ENCODE data around the gene UROC1.

UROC1 gene

DNA sequence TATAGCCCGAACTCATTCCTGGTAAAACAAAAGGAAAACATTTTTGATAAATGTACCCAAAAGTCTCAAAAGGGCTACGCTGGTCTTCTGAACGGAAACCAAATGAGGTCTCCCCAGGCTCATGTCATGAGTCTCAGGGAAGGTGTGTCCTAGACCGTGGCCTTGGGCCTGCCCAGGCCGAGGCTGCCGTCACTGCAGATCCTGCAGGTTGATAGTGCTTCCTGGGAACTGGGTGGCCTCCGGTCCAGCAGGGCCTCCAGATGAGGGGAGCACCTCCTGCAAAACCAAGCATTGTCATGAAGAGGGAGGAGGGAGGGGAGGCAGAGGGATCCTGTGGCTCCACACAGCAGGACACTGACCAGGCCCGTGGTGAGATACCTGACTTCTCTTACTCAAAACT, 79.4 kb downstream of the UROC1 start:
- H2BK120ac ChIP-seq (ENCODE audit: insufficient read depth, low read length, poor library complexity) = no peak overlapping the region
- H3K79me1 ChIP-seq (ENCODE audit: low read length) = no peaks in the 10 kb centered on the region
- H3K9ac ChIP-seq (ENCODE audit: low read length) = no peak overlapping the region
- H4K91ac ChIP-seq (ENCODE audit: low read depth, low read length) = no peak overlapping the region
- no peak overlapping the region for H4K12ac ChIP-seq (ENCODE audit: low read depth, low read length)
- no peak overlapping the region for H3K27ac ChIP-seq (ENCODE audit: low read depth, low read length)
- H2AFZ ChIP-seq (ENCODE audit: insufficient read depth, low read length, poor library complexity) = no peak overlapping the region
- H3K4me1 ChIP-seq (ENCODE audit: control insufficient read depth in 1 of 2, insufficient read depth in 2 of 2, low read length in 2 of 2) = no peaks in the 10 kb centered on the region
- no peak overlapping the region for H3K14ac ChIP-seq (ENCODE audit: low read length)
- no peak overlapping the region for H3K4me3 ChIP-seq (ENCODE audit: low read depth, low read length)
- H3K36me3 ChIP-seq (ENCODE audit: control insufficient read depth in 1 of 2, insufficient read depth in 2 of 2, low read length in 2 of 2) = peaks cover 8 to 11% of the 10 kb centered on the region in 2 experiments
- no peak overlapping the region for H3K4me2 ChIP-seq (ENCODE audit: low read length)
- H3K27me3 ChIP-seq (ENCODE audit: insufficient read depth, low read length) = no peaks in the 10 kb centered on the region
- no peak overlapping the region for H3K18ac ChIP-seq (ENCODE audit: low read length)
- no peak overlapping the region for H3K4ac ChIP-seq (ENCODE audit: low read depth, low read length)
- DNase-seq = no peak
- H4K8ac ChIP-seq (ENCODE audit: low read depth, low read length) = no peak overlapping the region
- peaks cover 2% of the 10 kb centered on the region for H3K9me3 ChIP-seq (ENCODE audit: insufficient read depth, low read depth, low read length)
- H2BK5ac ChIP-seq (ENCODE audit: low read depth, low read length, poor library complexity) = no peak overlapping the region
- no peak overlapping the region for H2BK12ac ChIP-seq (ENCODE audit: low read length)
- no peak overlapping the region for H3K23ac ChIP-seq (ENCODE audit: low read length)
- H2AK5ac ChIP-seq (ENCODE audit: low read length) = no peak overlapping the region
- no CpG with 5 or more reads among the region's 8 CpGs for WGBS (ENCODE audit: extremely low coverage, insufficient coverage, insufficient read length)
- no peaks in the 10 kb centered on the region for H3K79me2 ChIP-seq (ENCODE audit: control insufficient read depth, insufficient read depth, low read length, poor library complexity)

GRCh38 chr3:126436826-126437717, 80.5 kb downstream of the UROC1 start:
- Histone ChIP-seq H3K9me3 (ENCODE audit: insufficient read depth, low read depth, low read length) (peaks cover 2% of the 10 kb centered on the region), H2BK120ac (ENCODE audit: insufficient read depth, low read length, poor library complexity) (no peak overlapping the region), H3K27ac (ENCODE audit: low read depth, low read length) (no peak overlapping the region), H3K4me1 (ENCODE audit: control insufficient read depth in 1 of 2, insufficient read depth in 2 of 2, low read length in 2 of 2) (no peaks in the 10 kb centered on the region), H3K27me3 (ENCODE audit: insufficient read depth, low read length) (no peaks in the 10 kb centered on the region), H2BK12ac (ENCODE audit: low read length) (no peak overlapping the region), H3K79me1 (ENCODE audit: low read length) (no peaks in the 10 kb centered on the region), H3K4ac (ENCODE audit: low read depth, low read length) (no peak overlapping the region), H2AFZ (ENCODE audit: insufficient read depth, low read length, poor library complexity) (no peak overlapping the region), H3K9ac (ENCODE audit: low read length) (no peak overlapping the region), H3K18ac (ENCODE audit: low read length) (no peak overlapping the region), H3K79me2 (ENCODE audit: control insufficient read depth, insufficient read depth, low read length, poor library complexity) (no peaks in the 10 kb centered on the region), H2AK5ac (ENCODE audit: low read length) (no peak overlapping the region), H3K36me3 (ENCODE audit: control insufficient read depth in 1 of 2, insufficient read depth in 2 of 2, low read length in 2 of 2) (peaks cover 8 to 11% of the 10 kb centered on the region in 2 experiments), H2BK5ac (ENCODE audit: low read depth, low read length, poor library complexity) (no peak overlapping the region), H3K4me3 (ENCODE audit: low read depth, low read length) (no peak overlapping the region), H4K91ac (ENCODE audit: low read depth, low read length) (no peak overlapping the region), H3K23ac (ENCODE audit: low read length) (no peak overlapping the region), H4K12ac (ENCODE audit: low read depth, low read length) (no peak overlapping the region), H4K8ac (ENCODE audit: low read depth, low read length) (no peak overlapping the region), H3K4me2 (ENCODE audit: low read length) (no peak overlapping the region), H3K14ac (ENCODE audit: low read length) (no peak overlapping the region)
- DNase-seq = no peak
- WGBS (ENCODE audit: extremely low coverage, insufficient coverage, insufficient read length) = no CpG with 5 or more reads among the region's 18 CpGs

DNA sequence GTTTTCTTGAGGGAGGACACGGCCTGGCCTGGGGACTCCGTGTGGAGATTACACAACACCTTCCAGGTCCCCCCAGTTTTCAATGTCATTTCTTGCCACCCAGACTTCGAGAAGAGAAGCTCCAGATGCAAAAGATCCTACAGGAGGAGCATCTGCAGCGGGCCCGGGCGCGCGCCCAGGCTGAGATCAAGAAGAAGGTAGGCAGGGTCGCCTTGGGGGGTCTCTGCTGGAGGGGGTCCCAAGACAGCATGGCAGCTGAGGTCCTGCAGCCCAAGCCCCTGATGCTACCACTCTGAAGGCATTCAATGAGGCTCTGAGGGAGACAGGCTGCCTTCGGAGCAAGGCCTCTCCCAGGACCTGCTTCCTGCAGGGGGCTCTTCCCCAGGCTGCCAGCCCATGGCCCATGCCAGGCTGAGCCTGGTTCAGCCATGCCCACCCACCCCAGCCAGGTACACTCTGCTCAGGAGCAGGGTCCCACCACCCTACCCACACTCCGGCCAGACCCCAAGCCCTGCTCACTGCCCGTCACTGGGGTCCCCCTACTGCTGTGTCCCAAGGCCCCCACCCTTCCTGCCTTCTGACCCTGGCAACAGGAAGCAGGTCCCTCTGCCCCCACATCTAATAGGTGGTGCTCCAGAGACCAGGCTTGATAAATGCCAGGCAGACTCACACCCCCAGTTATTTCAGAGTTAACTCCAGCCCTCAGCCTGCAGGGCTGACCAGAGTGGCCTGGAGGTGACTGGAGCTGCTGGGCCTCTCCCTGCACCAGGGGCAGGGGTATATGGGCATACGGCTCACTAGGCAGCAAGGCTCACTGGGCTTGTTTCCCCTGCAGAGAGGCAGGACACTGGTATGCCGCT, 81.9 kb downstream of the UROC1 start:
- H3K9ac ChIP-seq (ENCODE audit: low read length) = no peak overlapping the region
- no CpG with 5 or more reads among the region's 14 CpGs for WGBS (ENCODE audit: extremely low coverage, insufficient coverage, insufficient read length)

GRCh38 chr3:126434931-126435411, 82.6 kb downstream of the UROC1 start:
- H3K27me3 ChIP-seq (ENCODE audit: insufficient read depth, low read length) = no peaks in the 10 kb centered on the region
- H3K18ac ChIP-seq (ENCODE audit: low read length) = no peak overlapping the region
- no peak overlapping the region for H4K91ac ChIP-seq (ENCODE audit: low read depth, low read length)
- H3K14ac ChIP-seq (ENCODE audit: low read length) = no peak overlapping the region
- no peaks in the 10 kb centered on the region for H3K9me3 ChIP-seq (ENCODE audit: insufficient read depth, low read depth, low read length)
- H3K79me1 ChIP-seq (ENCODE audit: low read length) = no peaks in the 10 kb centered on the region
- H3K4me3 ChIP-seq (ENCODE audit: low read depth, low read length) = no peak overlapping the region
- WGBS (ENCODE audit: extremely low coverage, insufficient coverage, insufficient read length) = no CpG with 5 or more reads among the region's 8 CpGs
- H2BK5ac ChIP-seq (ENCODE audit: low read depth, low read length, poor library complexity) = no peak overlapping the region
- no peak overlapping the region for H3K4me2 ChIP-seq (ENCODE audit: low read length)
- H3K9ac ChIP-seq (ENCODE audit: low read length) = no peak overlapping the region
- H3K27ac ChIP-seq (ENCODE audit: low read depth, low read length) = no peak overlapping the region
- no peaks in the 10 kb centered on the region for H3K4me1 ChIP-seq (ENCODE audit: control insufficient read depth in 1 of 2, insufficient read depth in 2 of 2, low read length in 2 of 2)
- peaks cover 5 to 8% of the 10 kb centered on the region in 2 experiments for H3K36me3 ChIP-seq (ENCODE audit: control insufficient read depth in 1 of 2, insufficient read depth in 2 of 2, low read length in 2 of 2)
- no peak overlapping the region for H4K12ac ChIP-seq (ENCODE audit: low read depth, low read length)
- no peaks in the 10 kb centered on the region for H3K79me2 ChIP-seq (ENCODE audit: control insufficient read depth, insufficient read depth, low read length, poor library complexity)
- H2AK5ac ChIP-seq (ENCODE audit: low read length) = no peak overlapping the region
- no peak overlapping the region for H4K8ac ChIP-seq (ENCODE audit: low read depth, low read length)
- no peak overlapping the region for H3K4ac ChIP-seq (ENCODE audit: low read depth, low read length)
- no peak for DNase-seq
- no peak overlapping the region for H3K23ac ChIP-seq (ENCODE audit: low read length)
- H2BK120ac ChIP-seq (ENCODE audit: insufficient read depth, low read length, poor library complexity) = no peak overlapping the region
- no peak overlapping the region for H2BK12ac ChIP-seq (ENCODE audit: low read length)
- H2AFZ ChIP-seq (ENCODE audit: insufficient read depth, low read length, poor library complexity) = no peak overlapping the region

More for the DNA sequence above, 81.9 kb downstream of the UROC1 start:
- Histone ChIP-seq H3K14ac (ENCODE audit: low read length) (no peak overlapping the region), H2BK5ac (ENCODE audit: low read depth, low read length, poor library complexity) (no peak overlapping the region), H3K4me1 (ENCODE audit: control insufficient read depth in 1 of 2, insufficient read depth in 2 of 2, low read length in 2 of 2) (no peaks in the 10 kb centered on the region), H4K91ac (ENCODE audit: low read depth, low read length) (no peak overlapping the region), H2AFZ (ENCODE audit: insufficient read depth, low read length, poor library complexity) (no peak overlapping the region), H4K8ac (ENCODE audit: low read depth, low read length) (no peak overlapping the region), H3K27me3 (ENCODE audit: insufficient read depth, low read length) (no peaks in the 10 kb centered on the region), H3K23ac (ENCODE audit: low read length) (no peak overlapping the region), H3K79me1 (ENCODE audit: low read length) (no peaks in the 10 kb centered on the region), H3K79me2 (ENCODE audit: control insufficient read depth, insufficient read depth, low read length, poor library complexity) (no peaks in the 10 kb centered on the region), H3K4ac (ENCODE audit: low read depth, low read length) (no peak overlapping the region), H2BK12ac (ENCODE audit: low read length) (no peak overlapping the region), H3K18ac (ENCODE audit: low read length) (no peak overlapping the region), H2BK120ac (ENCODE audit: insufficient read depth, low read length, poor library complexity) (no peak overlapping the region), H3K4me3 (ENCODE audit: low read depth, low read length) (no peak overlapping the region), H2AK5ac (ENCODE audit: low read length) (no peak overlapping the region), H3K9me3 (ENCODE audit: insufficient read depth, low read depth, low read length) (peaks cover under 1% of the 10 kb centered on the region), H4K12ac (ENCODE audit: low read depth, low read length) (no peak overlapping the region), H3K36me3 (ENCODE audit: control insufficient read depth in 1 of 2, insufficient read depth in 2 of 2, low read length in 2 of 2) (peaks cover 8% of the 10 kb centered on the region in 2 experiments), H3K4me2 (ENCODE audit: low read length) (no peak overlapping the region), H3K27ac (ENCODE audit: low read depth, low read length) (no peak overlapping the region)
- DNase-seq = no peak
